Cardiac fibroblast (primary cell): ENCODE measurements around the gene PAPSS2.

Experiments used
- DNase-seq, 2 donors: peaks; one replicate each; pipeline versions ENCODE4 v3.0.0 to v3.0.0-alpha.2; 2010; ENCODE audit warnings: low read depth in 2 of 2
- H3K4me3 ChIP-seq, 2 donors: replicated peaks in 1 of 2; 1 replicate in 1 of 2; 2 replicates in 1 of 2; pipeline ENCODE4 v1.5.1; 2011; ENCODE audit warnings: low read depth in 2 of 2, low read length in 2 of 2, mild to moderate bottlenecking in 2 of 2, moderate library complexity in 1 of 2
- CTCF ChIP-seq: IDR thresholded peaks from one replicate; pipeline ENCODE4 v1.5.1; 2011; ENCODE audit warnings: low read depth, mild to moderate bottlenecking, low read length, inconsistent platforms

PAPSS2 gene

GRCh38 chr10:87751274-87751673 is 91.6 kb downstream of the PAPSS2 start:
- DNase-seq = no peak
- TF ChIP-seq CTCF = no peak

GRCh38 chr10:87752566-87752965 is 92.9 kb downstream of the PAPSS2 start:
- no peak overlapping the region for H3K4me3 ChIP-seq
- no peak for TF ChIP-seq CTCF
- DNase-seq = peak; percentile 41 to 70

More at GRCh38 chr10:87751274-87751673, 91.6 kb downstream of the PAPSS2 start:
- H3K4me3 ChIP-seq = no peak overlapping the region

- TF ChIP-seq CTCF = no peak
- no peak for DNase-seq
- no peak overlapping the region for H3K4me3 ChIP-seq
Measured at GRCh38 chr10:87753995-87754866, 94.6 kb downstream of the PAPSS2 start.

- no peak for DNase-seq
- H3K4me3 ChIP-seq = no peak overlapping the region
- TF ChIP-seq CTCF = no peak
Measured at GRCh38 chr10:87757685-87758084, 98.0 kb downstream of the PAPSS2 start.

GRCh38 chr10:87759551-87759950 is 99.9 kb downstream of the PAPSS2 start:
- DNase-seq = no peak
- H3K4me3 ChIP-seq = no peak overlapping the region
- TF ChIP-seq CTCF = no peak

- DNase-seq = peak in 1 of 2 donors; percentile 29
- no peak for TF ChIP-seq CTCF
- no peak overlapping the region for H3K4me3 ChIP-seq
Measured at GRCh38 chr10:87760195-87760905, 100.7 kb downstream of the PAPSS2 start.
